GM10266 (cell line): ENCODE measurements around the gene TNS2.

Experiments used
- DNase-seq: peaks from one replicate; pipeline ENCODE4 v3.0.0; 2012; ENCODE audit errors: extremely low spot score
- CTCF ChIP-seq: IDR thresholded peaks from 2 replicates; pipeline ENCODE4 v1.5.1; 2012; ENCODE audit warnings: mild to moderate bottlenecking, low read depth; ENCODE audit not compliant: control insufficient read depth, insufficient read depth; ENCODE audit errors: missing control alignments

The TNS2 gene

GRCh38 chr12:53046655-53047220 lies 3.1 kb upstream of the TNS2 start:
- peak; percentile 70 for DNase-seq
- no peak for TF ChIP-seq CTCF

GRCh38 chr12:53047221-53048032 lies 2.4 kb upstream of the TNS2 start:
- peak; percentile 81 for TF ChIP-seq CTCF
- peak; percentile 94 for DNase-seq

GRCh38 chr12:53048033-53048779 lies 1.7 kb upstream of the TNS2 start:
- no peak for DNase-seq
- no peak for TF ChIP-seq CTCF

GRCh38 chr12:53048780-53049401 lies 974 bp upstream of the TNS2 start:
- DNase-seq = no peak
- TF ChIP-seq CTCF = no peak

- DNase-seq = no peak
- TF ChIP-seq CTCF = no peak
These were observed 677 bp downstream of the TNS2 start for GRCh38 chr12:53050426-53051057.

GRCh38 chr12:53051058-53051880 lies 1.4 kb downstream of the TNS2 start:
- TF ChIP-seq CTCF = no peak
- DNase-seq = no peak
